ENCODE data around the gene PRRX2.
"Not testable (repeated sequence)": the region's sequence is repeated elsewhere in the genome, so short reads cannot be mapped to it uniquely, and the experiment has no call there.

PRRX2 gene

GRCh38 chr9:129649726-129650679 lies 15.4 kb upstream of the PRRX2 start:
- DNase-seq, result no peak
- in situ Hi-C loops (cut with MboI; ENCODE audit: low pct_unique_long_range_greater_than_20kb, low sequenced_read_pairs), result no loop called here

- in situ Hi-C loops (cut with MboI; ENCODE audit: low pct_unique_long_range_greater_than_20kb, low sequenced_read_pairs), result no loop called here
- DNase-seq, result no peak
Observed at GRCh38 chr9:129650680-129651235, 14.7 kb upstream of the PRRX2 start.

GRCh38 chr9:129653823-129654553 lies 11.5 kb upstream of the PRRX2 start:
- DNase-seq, result no peak
- in situ Hi-C loops (cut with MboI; ENCODE audit: low pct_unique_long_range_greater_than_20kb, low sequenced_read_pairs), result no loop called here

- in situ Hi-C loops (cut with MboI; ENCODE audit: low pct_unique_long_range_greater_than_20kb, low sequenced_read_pairs), result no loop called here
- no peak for DNase-seq
Observed at GRCh38 chr9:129654554-129655040, 10.8 kb upstream of the PRRX2 start.

- DNase-seq, result no peak
- in situ Hi-C loops (cut with MboI; ENCODE audit: low pct_unique_long_range_greater_than_20kb, low sequenced_read_pairs), result no loop called here
Observed at GRCh38 chr9:129655154-129655553, 10.3 kb upstream of the PRRX2 start.

DNA sequence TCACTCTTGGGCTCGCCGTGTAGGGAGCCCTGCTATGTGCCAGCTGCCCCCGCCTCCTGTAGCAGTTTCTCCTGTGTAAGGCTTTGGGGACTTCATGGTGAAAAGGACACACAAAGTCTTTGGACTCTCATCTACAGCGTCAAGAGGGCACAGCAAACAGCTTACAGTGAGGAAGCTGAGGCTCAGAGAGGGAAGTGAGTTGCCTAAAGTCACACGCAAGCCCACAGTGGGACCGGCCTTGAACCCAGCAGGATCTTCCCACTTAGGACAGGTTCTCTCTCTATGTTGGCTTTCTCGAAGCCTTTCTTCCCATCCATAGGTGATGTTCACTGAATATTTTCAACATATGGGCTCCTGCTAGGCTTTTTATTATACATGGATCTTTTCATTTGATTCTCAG lies 9.8 kb upstream of the PRRX2 start:
- in situ Hi-C loops (cut with MboI; ENCODE audit: low pct_unique_long_range_greater_than_20kb, low sequenced_read_pairs), result no loop called here
- DNase-seq, result no peak

GRCh38 chr9:129656795-129657390 lies 8.6 kb upstream of the PRRX2 start:
- DNase-seq, result no peak
- in situ Hi-C loops (cut with MboI; ENCODE audit: low pct_unique_long_range_greater_than_20kb, low sequenced_read_pairs), result no loop called here

DNA sequence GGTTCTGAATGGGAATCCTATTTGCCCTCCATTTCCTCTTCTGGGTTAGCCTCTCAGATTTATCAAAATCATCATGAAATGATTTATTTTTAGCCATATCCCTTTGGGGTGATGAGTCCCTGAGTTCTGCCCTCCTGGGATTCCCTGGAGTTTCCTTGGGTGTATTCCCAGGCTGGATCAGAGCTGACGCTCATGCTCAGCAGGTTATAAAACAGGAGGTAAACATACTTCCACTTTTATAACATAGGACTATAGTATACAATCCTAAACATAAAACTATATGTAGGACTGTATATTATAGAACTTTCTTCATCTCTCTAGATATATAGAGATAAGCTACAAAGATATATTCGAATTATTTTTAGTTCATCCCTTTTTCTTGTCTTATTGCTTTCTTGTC lies 4.4 kb upstream of the PRRX2 start:
- in situ Hi-C loops (cut with MboI; ENCODE audit: low pct_unique_long_range_greater_than_20kb, low sequenced_read_pairs), result no loop called here
- DNase-seq, result no peak

GRCh38 chr9:129662239-129662638 lies 3.2 kb upstream of the PRRX2 start:
- DNase-seq; in situ Hi-C loops (cut with MboI; ENCODE audit: low pct_unique_long_range_greater_than_20kb, low sequenced_read_pairs): not testable (repeated sequence)

- in situ Hi-C loops (cut with MboI; ENCODE audit: low pct_unique_long_range_greater_than_20kb, low sequenced_read_pairs), result no loop called here
- DNase-seq, result no peak
Observed at GRCh38 chr9:129664746-129665388, 580 bp upstream of the PRRX2 start.

DNA sequence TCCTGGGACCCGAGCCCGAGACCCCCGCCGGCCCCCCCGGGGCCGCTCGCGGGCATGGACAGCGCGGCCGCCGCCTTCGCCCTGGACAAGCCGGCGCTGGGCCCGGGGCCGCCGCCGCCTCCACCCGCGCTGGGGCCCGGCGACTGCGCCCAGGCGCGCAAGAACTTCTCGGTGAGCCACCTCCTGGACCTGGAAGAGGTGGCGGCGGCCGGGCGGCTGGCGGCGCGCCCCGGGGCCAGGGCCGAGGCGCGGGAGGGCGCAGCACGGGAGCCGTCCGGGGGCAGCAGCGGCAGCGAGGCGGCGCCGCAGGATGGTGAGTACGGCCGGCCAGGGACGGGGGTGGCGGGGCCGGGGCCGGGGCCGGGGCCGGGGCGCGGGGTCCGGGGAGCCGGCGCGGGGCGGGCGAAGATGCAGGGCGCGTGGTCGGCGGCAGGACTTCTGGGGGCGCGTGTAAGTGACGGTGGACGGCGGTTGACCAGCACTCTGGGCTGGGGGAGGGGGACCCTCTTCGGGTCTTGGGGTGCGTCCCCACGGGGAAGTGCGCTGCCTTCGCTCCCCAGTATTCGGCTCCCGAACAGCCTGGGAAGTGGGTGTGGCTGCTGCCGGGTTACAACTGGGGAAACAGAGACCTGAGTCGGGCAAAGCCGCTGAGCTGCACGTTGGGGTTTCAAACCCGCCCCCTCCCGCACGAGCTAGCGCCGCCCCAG lies 520 bp downstream of the PRRX2 start:
- DNase-seq, result no peak
- in situ Hi-C loops (cut with MboI; ENCODE audit: low pct_unique_long_range_greater_than_20kb, low sequenced_read_pairs), result no loop called here

- in situ Hi-C loops (cut with MboI; ENCODE audit: low pct_unique_long_range_greater_than_20kb, low sequenced_read_pairs), result no loop called here
- DNase-seq, result no peak
Observed at GRCh38 chr9:129666575-129666974, 1.1 kb downstream of the PRRX2 start.

- DNase-seq, result no peak
- in situ Hi-C loops (cut with MboI; ENCODE audit: low pct_unique_long_range_greater_than_20kb, low sequenced_read_pairs), result no loop called here
Observed at GRCh38 chr9:129667378-129667777, 1.9 kb downstream of the PRRX2 start.

DNA sequence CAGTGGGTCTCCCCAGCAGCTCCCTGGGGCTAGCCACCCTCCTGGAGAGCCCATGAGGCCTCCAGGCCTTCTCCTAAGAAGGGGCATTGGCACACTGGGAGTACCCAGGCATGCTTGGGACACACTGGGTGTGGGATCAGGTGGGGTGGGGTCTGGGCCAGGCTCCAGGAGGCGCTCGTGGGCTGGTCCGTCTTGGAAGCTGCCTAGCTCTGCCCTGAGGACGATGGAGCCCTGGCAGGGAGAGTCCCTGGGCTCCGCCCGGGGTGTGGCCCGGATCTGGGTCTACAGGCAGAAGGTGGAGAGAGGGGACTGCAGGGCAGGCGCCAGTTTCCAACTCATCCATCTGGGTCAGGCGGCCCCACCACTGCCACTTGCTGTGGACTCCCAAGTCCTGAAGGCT lies 2.4 kb downstream of the PRRX2 start:
- in situ Hi-C loops (cut with MboI; ENCODE audit: low pct_unique_long_range_greater_than_20kb, low sequenced_read_pairs), result no loop called here
- no peak for DNase-seq

DNA sequence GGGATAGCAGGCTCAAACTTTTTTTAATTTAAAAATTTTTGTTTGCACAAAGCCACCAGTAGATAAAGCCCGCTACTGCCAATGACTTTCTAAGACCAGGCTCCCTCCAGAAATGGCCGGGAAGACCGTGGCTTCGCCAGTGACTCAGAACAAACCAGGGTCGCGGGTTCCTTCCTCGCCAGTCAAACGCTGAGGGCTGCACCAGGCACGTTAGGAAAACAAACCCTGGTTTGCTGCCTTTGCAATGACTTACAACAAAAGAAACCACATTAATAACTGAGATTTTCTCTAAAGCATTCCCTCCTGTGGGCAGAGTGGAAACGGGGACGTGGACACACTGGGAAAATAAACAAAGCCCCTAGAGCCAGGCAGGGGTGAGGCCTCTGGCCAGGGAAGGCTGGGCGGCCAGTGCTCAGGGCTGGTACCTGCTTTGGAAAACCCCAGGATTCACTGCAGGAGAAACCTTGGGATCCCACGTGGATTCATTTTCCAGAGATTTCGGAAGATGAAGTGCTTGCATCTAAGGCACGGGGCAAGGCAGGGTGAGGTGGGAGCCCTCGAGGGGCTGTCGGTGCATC lies 3.8 kb downstream of the PRRX2 start:
- no peak for DNase-seq
- in situ Hi-C loops (cut with MboI; ENCODE audit: low pct_unique_long_range_greater_than_20kb, low sequenced_read_pairs), result no loop called here

DNA sequence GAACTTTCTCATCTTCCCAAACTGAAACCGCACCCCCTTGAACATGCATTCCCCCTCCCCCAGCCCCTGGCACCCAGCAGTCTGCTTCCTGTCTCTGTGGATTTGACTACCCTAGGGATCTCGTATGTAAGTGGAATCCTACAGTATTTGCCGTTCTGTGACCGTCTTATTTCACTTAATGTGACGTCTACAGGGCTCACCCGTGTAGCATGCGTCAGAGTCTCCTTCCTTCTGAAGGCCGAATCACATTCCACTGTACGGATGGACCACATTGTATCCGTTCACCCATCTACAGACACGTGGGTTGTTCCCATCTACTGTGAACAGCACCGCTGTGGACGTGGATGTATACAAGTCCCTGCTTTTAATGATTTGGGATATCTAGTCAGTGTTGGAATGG lies 4.5 kb downstream of the PRRX2 start:
- DNase-seq, result no peak
- in situ Hi-C loops (cut with MboI; ENCODE audit: low pct_unique_long_range_greater_than_20kb, low sequenced_read_pairs), result no loop called here

DNA sequence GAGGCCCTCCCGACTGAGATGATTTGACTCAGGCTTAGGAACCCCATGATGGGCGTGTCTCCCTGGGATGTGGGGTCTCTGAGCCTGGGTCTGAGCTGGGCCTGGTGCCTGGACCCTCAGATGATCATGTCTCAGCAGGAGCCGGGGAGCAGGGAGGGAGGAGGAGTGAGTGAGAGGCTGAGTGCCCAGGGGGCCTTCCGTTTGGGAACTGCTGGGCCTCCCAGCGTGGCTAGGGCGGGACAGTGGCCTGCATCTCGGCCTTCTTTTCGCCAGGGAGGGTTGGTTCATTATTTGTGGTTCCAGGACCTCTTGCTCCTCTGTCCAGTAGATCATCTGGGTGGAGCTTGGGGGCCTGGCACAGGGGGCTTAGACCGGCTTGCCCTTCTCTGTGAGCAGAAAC lies 5.6 kb downstream of the PRRX2 start:
- in situ Hi-C loops (cut with MboI; ENCODE audit: low pct_unique_long_range_greater_than_20kb, low sequenced_read_pairs), result no loop called here
- no peak for DNase-seq

GRCh38 chr9:129671519-129671918 lies 6.1 kb downstream of the PRRX2 start:
- DNase-seq, result no peak
- in situ Hi-C loops (cut with MboI; ENCODE audit: low pct_unique_long_range_greater_than_20kb, low sequenced_read_pairs), result no loop called here
